ENCODE data around the gene TLCD4.

TLCD4 gene

GRCh38 chr1:95095833-95096217 lies 21.3 kb upstream of the TLCD4 start:
- no peak for DNase-seq (ENCODE audit: low spot score)

- no peak for DNase-seq (ENCODE audit: low spot score)
Measured at GRCh38 chr1:95096218-95096841, 20.8 kb upstream of the TLCD4 start.

DNA sequence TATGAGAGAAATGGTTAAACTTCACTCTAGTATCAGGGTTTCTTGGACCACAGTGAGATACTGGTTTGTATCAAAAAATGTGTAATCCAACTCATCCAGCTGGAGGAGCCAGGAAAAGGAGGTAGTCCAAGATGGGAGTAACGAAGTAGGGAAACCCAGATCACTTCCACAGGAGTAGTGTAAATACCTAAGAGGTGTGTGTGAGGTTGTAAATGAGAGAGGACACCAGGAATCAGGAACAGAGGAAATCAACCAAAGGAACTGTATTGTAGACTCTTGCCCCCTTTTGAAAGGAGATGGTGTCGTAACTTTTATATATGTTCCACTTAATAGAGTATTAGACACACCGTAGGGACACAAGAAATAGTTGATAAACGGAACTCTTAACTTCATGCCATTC lies 19.7 kb upstream of the TLCD4 start:
- DNase-seq (ENCODE audit: low spot score): no peak

DNA sequence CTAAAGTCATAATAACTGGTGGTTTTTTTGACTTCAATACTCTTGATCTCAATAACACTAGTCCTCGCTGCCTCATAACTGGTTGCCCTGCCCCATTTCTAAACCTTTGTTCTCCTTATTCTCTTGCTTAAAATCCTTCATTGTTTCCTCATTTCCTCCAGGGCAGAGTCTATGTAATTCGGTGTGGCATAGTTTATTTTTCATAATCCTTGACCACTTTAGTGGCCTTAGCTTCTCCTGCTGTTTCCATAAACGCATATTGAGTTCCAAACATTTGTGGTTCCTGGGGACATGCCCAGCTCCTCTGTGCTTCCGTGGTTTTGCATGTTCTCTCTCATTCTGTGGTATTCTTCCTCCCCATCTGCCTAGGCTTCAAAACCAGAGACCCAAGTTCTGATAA lies 19.0 kb upstream of the TLCD4 start:
- no peak for DNase-seq (ENCODE audit: low spot score)

DNA sequence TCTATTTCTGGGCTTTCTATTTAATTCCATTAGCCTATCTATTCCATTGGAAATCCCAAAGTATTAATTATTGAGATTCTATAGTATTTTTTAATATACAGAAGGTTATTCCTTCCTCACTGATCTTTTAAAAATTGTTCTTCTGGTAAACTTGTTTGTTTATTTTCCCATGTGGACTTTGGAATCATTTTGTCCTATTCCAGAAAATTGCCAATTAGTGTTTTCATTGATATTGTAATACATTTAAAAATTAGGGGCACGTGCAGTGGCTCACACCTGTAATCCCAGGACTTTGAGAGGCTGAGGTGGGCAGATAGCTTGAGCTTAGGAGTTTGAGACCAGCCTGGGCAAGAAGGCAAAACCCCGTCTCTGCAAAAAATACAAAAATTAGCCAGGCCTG lies 8.4 kb upstream of the TLCD4 start:
- no peak for DNase-seq (ENCODE audit: low spot score)

- DNase-seq (ENCODE audit: low spot score): no peak
Measured at GRCh38 chr1:95111014-95111413, 6.1 kb upstream of the TLCD4 start.

DNA sequence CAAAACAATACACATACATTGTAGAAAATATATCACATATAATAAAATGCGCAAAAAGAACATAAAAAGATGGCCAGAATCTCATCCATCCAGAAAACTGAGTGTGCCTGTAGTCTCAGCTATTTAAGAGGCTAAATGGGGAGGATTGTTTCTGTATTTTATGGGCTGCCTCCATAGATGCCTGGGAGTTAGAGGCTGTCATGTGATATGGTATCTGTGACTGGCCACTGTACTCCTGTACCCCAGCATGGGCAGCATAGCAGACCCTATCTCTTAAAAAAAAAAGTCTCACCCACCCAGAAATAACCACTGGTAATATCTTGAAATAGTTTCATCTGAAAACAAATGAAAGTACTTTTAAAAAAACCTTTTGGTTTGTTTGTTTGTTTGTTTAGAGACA lies 3.5 kb upstream of the TLCD4 start:
- no peak for DNase-seq (ENCODE audit: low spot score)

DNA sequence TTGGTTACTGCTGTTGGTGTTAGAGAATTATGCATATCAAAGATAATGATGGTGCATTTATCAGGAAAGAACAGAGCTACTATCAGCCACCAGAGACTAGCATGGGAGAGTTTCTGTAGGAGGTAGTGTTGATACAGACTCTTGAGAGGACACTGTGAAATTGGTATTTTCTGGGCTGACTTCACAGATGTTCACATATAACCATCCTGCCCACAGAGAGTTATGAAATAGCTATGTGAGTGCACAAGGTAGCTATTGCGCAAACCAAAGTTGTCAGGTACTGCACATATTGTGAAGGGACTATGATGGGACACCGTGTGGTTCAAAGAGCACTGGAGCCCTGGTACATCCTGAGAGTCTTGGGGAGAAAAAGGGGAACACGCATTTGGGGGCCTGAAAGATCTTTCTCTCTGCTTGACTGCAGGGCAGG lies 1.4 kb upstream of the TLCD4 start:
- no peak for DNase-seq (ENCODE audit: low spot score)

DNA sequence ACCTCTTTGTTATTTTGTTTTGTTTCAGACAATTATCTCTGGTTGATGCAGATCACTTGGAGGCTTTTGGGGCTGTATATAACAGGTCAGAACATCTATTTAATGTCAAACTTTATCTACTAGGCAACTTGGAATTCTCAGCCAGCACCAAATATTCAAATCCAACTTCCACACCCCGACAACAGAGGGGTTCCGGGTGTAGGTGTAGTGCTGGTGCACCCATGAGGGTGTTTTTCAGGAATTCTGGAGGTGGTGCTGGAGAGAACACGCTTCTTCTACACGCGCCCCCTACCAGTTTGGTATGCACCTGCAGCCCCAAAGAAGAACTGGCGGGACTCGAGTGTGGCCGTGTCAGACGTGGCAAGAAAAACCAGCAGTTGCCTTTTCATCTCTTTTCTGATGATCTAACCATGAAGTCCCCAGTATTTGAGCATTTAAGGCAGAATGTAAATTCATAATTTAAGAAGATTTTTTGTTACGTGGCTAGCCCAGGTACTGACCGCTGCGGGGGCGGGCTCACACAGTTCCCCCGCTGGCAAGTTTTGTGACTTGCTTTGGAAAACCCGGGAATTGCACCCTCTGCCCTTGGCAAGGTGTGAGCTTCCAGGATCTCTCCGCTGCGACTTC lies 462 bp upstream of the TLCD4 start:
- peak; percentile 89 for DNase-seq (ENCODE audit: low spot score)

GRCh38 chr1:95118067-95118499 lies 928 bp downstream of the TLCD4 start:
- DNase-seq (ENCODE audit: low spot score): no peak

DNA sequence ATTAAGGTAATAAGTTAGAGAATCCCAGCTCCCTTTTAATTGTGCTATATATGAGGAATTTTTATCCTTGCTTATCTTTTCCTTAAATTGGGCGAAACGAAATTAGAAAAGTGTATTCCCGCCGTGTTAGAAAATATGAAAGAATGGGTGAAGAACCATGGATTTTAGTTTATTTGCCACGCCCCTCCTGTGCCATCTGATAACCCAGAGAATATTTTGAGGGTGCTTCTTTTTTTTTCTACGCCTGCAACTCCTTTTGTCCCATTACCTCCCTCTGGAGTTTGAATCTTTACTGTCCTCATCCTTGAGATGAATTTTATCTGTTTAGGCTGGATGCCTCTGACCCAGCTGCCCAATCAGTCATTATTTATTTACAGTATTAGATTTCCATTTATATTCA lies 1.6 kb downstream of the TLCD4 start:
- no peak for DNase-seq (ENCODE audit: low spot score)

- DNase-seq (ENCODE audit: low spot score): no peak
Measured at GRCh38 chr1:95119273-95119672, 2.1 kb downstream of the TLCD4 start.

DNA sequence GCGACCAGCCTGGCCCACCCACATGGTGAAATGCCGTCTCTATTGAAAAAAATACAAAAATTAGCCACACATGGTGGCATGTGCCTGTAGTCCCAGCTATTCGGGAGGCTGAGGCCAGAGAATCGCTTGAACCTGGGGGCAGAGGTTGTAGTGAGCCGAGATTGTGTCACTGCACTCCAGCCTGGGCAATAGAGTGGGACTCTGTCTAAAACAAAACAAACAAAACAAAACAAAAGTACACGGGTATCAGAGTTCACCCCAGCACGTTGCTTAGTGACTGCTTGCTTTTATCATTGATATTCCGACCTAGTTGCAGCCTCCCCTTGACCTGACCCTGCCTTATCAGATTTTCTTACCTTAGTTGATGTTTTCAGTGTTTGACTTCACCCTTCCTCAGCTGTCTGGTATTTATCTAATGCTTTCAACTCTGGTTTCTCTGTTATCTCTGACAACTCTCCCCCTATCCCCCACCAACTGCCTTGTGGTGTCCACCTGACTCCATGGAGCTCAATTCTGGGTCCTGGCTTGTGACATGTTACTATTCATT lies 5.1 kb downstream of the TLCD4 start:
- no peak for DNase-seq (ENCODE audit: low spot score)

DNA sequence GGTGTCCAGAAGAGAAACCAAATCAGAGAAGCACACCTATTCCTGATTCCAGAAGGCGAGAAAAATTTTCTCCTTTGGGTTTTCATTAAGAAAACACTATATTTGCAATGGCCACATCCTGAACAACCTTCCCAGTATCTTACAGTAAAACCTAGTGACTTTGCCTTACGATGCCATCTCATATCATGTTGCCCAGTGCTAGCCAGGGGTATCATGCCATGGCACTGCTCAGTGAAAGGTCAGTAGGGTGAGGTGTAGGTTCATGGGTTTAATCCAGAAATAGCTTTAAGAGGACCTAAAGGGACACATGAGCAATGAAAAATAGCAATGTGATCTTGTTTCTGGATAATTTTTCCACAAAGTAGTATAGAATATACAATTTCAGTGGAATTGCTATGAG lies 7.2 kb downstream of the TLCD4 start:
- DNase-seq (ENCODE audit: low spot score): no peak

- no peak for DNase-seq (ENCODE audit: low spot score)
Measured at GRCh38 chr1:95126366-95126765, 9.2 kb downstream of the TLCD4 start.

DNA sequence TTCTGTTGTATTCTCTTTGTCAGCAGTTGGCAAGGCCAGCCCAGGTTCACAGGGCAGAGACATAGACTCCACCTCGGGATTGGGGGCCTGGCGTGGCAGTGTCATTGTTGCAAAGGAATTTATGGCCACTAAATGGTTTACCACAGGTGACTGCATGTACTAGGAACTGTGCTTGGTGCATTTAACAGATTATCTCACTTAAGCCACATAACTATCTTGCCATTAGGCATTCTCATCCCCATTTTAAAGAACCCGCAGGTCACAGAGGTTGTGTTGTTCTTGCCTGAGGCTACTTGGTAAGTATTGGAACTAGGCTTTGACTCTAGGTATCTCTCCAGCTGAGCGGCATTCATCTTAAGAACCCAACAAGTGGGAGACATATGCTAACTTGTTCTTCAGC lies 9.7 kb downstream of the TLCD4 start:
- DNase-seq (ENCODE audit: low spot score): peak; percentile 57

DNA sequence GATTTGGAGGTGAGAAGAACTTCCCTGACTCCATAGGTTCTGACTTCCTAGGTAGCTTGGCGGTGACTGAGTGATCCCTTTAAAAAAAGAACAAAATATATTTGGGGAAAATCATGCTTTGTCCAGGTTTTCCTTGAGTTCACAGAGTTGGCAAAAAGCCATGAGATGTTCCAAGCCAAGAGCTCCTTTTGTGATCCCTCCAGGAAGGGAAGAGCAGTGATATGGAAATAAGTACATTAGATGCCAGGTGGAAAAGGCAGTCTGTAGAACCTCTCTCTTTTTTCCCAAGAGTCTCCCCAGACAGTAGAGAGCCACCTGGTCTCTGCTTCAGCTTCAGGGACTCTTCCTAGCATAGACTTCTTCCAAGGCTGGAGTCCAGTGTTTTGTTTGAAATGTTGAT lies 10.2 kb downstream of the TLCD4 start:
- DNase-seq (ENCODE audit: low spot score): no peak

DNA sequence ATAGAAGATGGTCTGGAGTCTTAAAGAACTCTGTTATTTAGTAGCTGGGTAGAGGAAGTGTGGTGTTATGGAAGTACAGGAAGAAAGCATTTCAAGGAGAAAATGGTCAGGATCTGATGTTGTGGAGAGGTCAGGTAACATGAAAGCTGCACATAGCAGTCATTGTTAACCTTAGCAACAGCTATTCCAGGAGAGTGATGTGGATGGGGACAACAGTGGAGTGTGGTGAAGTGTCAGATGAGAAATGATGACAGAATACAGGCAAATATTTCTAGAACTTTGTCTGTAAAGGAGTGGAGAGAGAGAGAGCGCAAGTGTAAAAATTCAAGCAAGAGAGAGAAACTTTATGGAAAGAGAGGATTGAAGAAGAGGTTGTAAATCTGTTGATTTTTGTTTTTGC lies 15.6 kb downstream of the TLCD4 start:
- no peak for DNase-seq (ENCODE audit: low spot score)

DNA sequence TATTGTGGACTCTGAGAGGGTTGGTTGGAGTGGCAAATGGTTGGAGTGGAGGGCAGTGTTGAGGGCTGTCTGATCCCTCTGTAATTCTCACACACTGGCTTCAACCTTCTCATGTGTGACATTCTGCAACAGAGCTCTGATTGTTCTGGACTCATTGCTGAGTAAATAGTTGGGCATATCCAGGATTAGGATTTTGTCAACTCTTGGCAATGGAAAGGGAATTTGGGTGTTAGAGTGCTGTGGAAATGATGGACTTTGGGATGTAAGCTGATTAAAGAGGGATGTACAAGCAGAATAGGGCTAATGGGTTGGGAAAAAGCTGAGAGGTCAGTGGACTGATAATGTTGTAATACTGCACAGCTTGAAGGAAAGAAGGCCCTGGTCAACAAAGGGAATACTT lies 16.5 kb downstream of the TLCD4 start:
- no peak for DNase-seq (ENCODE audit: low spot score)

GRCh38 chr1:95138223-95138622 lies 21.1 kb downstream of the TLCD4 start:
- no peak for DNase-seq (ENCODE audit: low spot score)

DNA sequence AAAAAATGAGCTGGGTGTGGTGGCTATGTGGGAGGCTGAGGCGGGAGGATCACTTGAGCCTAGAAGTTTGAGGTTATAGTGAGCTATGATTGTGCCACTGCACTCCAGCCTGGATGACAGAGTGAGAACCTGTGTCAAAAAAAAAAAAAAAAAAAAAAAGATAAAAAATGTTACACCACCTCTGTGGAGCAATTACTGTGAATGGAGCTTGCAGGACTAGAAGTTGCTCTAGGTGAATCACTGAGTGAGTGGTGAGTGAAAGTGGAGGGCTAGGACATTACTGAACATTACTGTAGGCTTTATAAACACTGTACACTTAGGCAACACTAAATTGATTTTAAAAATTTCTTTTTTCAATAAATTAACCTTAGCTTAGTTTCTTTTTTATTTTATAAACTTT lies 21.9 kb downstream of the TLCD4 start:
- no peak for DNase-seq (ENCODE audit: low spot score)

- DNase-seq (ENCODE audit: low spot score): no peak
Measured at GRCh38 chr1:95140791-95141190, 23.6 kb downstream of the TLCD4 start.

DNA sequence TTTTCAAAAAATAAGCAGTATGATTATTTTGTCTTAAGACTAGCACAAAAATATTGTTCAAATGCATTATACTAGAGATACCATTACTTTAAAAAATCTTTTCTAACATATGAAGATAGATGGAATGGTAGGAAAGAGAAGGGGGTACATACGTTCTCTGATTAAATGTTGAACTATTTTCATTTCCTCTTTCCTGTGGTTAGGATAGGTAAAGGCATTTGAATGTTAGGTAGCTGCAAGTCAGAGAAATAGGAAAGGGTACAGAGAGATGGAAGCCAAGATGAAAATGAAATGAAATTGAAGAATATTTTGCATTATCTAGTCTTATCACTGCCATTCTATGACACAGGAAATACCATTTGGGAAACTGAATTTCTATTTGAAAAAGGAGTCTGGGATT lies 28.3 kb downstream of the TLCD4 start:
- DNase-seq (ENCODE audit: low spot score): no peak

DNA sequence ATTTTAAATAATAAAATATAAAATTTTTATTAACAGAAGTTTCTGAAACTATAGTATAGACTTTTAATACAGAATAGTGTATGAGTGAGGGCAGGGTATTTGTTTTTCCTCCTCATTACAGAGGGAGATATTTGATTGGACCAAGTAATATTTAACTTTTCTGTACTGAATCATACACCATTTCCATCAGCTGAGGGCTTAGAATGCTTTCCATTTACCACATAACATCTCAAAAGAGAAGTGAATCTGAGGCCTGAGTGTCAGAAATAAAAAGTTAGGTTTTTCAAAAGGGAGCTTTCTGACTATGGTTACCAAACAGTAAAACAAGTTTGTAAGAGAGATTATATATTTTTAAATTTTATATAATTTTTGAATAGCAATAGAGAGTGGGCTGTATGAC lies 29.5 kb downstream of the TLCD4 start:
- no peak for DNase-seq (ENCODE audit: low spot score)

Measured in SW480 (cell line).